Trophoblast cell (in vitro differentiated cells and primary cell): ENCODE data around the gene ARPC4.

Experiments
- DNase-seq, 2 donors: peaks; one replicate each; pipeline ENCODE4 v3.0.0-alpha.2; 2016
- H2AFZ ChIP-seq: 2 replicates; pipeline ENCODE4 v1.6.1; 2013; ENCODE audit warnings: low read length, moderate library complexity, mild to moderate bottlenecking; ENCODE audit not compliant: insufficient read depth, poor library complexity
- H2AK5ac ChIP-seq: 2 replicates; pipeline ENCODE4 v1.6.1; 2013; ENCODE audit warnings: mild to moderate bottlenecking, low read length
- H2BK120ac ChIP-seq: 2 replicates; pipeline ENCODE4 v1.6.1; 2013; ENCODE audit warnings: low read length, mild to moderate bottlenecking, moderate library complexity; ENCODE audit not compliant: insufficient read depth, poor library complexity
- H2BK12ac ChIP-seq: 2 replicates; pipeline ENCODE4 v1.6.1; 2013; ENCODE audit warnings: mild to moderate bottlenecking, low read length, moderate library complexity
- H2BK5ac ChIP-seq: 2 replicates; pipeline ENCODE4 v1.6.1; 2013; ENCODE audit warnings: low read length, low read depth, moderate library complexity, mild to moderate bottlenecking; ENCODE audit not compliant: poor library complexity
- H3K14ac ChIP-seq: 2 replicates; pipeline ENCODE4 v1.6.1; 2013; ENCODE audit warnings: mild to moderate bottlenecking, low read length
- H3K18ac ChIP-seq: 2 replicates; pipeline ENCODE4 v1.6.1; 2013; ENCODE audit warnings: mild to moderate bottlenecking, low read length
- H3K23ac ChIP-seq: 2 replicates; pipeline ENCODE4 v1.6.1; 2013; ENCODE audit warnings: low read length
- H3K27ac ChIP-seq: 2 replicates; pipeline ENCODE4 v1.5.1; 2013; ENCODE audit warnings: low read depth, mild to moderate bottlenecking, inconsistent platforms, low read length, moderate library complexity
- H3K27me3 ChIP-seq: 2 replicates; pipeline ENCODE4 v1.6.1; 2013; ENCODE audit warnings: inconsistent platforms, mild to moderate bottlenecking, low read length, moderate library complexity; ENCODE audit not compliant: insufficient read depth
- H3K36me3 ChIP-seq, 2 experiments: 1 replicate in 1 of 2; 2 replicates in 1 of 2; pipeline ENCODE4 v1.6.1; 2013; ENCODE audit warnings: low read length in 2 of 2, mild to moderate bottlenecking in 2 of 2, moderate library complexity in 1 of 2; ENCODE audit not compliant: insufficient read depth in 2 of 2, control insufficient read depth in 1 of 2
- H3K4ac ChIP-seq: 2 replicates; pipeline ENCODE4 v1.6.1; 2013; ENCODE audit warnings: low read depth, mild to moderate bottlenecking, low read length, moderate library complexity
- H3K4me1 ChIP-seq, 2 experiments: 1 replicate in 1 of 2; 2 replicates in 1 of 2; pipeline ENCODE4 v1.6.1; 2013; ENCODE audit warnings: low read length in 2 of 2, mild to moderate bottlenecking in 2 of 2, moderate library complexity in 1 of 2; ENCODE audit not compliant: insufficient read depth in 2 of 2, control insufficient read depth in 1 of 2
- H3K4me2 ChIP-seq: 2 replicates; pipeline ENCODE4 v1.6.1; 2013; ENCODE audit warnings: inconsistent platforms, mild to moderate bottlenecking, low read length, moderate library complexity
- H3K4me3 ChIP-seq: 2 replicates; pipeline ENCODE4 v1.5.1; 2013; ENCODE audit warnings: mild to moderate bottlenecking, low read depth, low read length, inconsistent platforms
- H3K79me1 ChIP-seq: one replicate; pipeline ENCODE4 v1.6.1; 2013; ENCODE audit warnings: low read length
- H3K79me2 ChIP-seq: 2 replicates; pipeline ENCODE4 v1.6.1; 2013; ENCODE audit warnings: low read length, mild to moderate bottlenecking; ENCODE audit not compliant: control insufficient read depth, insufficient read depth, poor library complexity
- H3K9ac ChIP-seq: 2 replicates; pipeline ENCODE4 v1.6.1; 2013; ENCODE audit warnings: mild to moderate bottlenecking, low read length
- H3K9me3 ChIP-seq: 2 replicates; pipeline ENCODE4 v1.6.1; 2013; ENCODE audit warnings: low read depth, mild to moderate bottlenecking, control low read depth, inconsistent platforms, low read length; ENCODE audit not compliant: insufficient read depth
- H4K12ac ChIP-seq: 2 replicates; pipeline ENCODE4 v1.6.1; 2013; ENCODE audit warnings: low read depth, mild to moderate bottlenecking, low read length, moderate library complexity
- H4K8ac ChIP-seq: 2 replicates; pipeline ENCODE4 v1.6.1; 2013; ENCODE audit warnings: low read depth, mild to moderate bottlenecking, low read length, moderate library complexity
- H4K91ac ChIP-seq: one replicate; pipeline ENCODE4 v1.6.1; 2013; ENCODE audit warnings: low read depth, mild to moderate bottlenecking, low read length, moderate library complexity
- WGBS: extraction: QIAGEN DNeasy Blood & Tissue Kit; methylation state at CpG from one replicate; pipeline ENCODE4 v1.1.7; 2013; ENCODE audit warnings: missing lambda C conversion rate; ENCODE audit not compliant: insufficient read length, insufficient coverage; ENCODE audit errors: extremely low coverage; 5-methylcytosine and 5-hydroxymethylcytosine counted together

The ARPC4 gene

DNA sequence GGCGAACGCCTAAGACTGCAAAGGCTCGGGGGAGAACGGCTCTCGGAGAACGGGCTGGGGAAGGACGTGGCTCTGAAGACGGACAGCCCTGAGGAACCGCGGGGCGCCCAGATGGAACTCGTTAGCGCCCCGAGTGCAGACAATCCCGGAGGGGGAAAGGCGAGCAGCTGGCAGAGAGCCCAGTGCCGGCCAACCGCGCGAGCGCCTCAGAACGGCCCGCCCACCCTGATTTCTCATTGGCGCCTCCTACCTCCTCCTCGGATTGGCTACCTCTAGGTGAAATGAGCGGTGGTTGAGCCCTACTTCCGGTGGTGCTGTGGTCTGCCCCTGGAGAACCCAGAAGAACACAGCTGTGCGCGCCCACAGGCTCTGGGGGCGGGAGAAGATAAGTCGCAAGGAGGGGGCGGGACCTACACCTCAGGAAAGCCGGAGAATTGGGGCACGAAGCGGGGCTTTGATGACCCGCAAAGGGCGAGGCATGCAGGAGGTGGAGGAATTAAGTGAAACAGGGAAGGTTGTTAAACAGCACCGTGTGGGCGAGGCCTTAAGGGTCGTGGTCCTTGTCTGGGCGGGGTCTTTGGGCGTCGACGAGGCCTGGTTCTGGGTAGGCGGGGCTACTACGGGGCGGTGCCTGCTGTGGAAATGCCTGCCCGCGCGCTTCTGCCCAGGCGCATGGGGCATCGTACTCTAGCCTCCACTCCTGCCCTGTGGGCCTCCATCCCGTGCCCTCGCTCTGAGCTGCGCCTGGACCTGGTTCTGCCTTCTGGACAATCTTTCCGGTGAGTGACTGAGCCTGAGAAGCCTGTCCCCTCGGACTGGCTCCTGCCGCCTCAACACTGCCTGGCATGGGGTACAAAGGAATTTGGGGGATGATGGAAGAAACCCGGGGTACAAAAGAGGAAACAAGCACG, 43.0 kb upstream of the ARPC4 start, which contains the start of gene OGG1:
OGG1 (plus strand) TSS at position 308 of the 911 bp plus-strand sequence; CDS start at position 643, 335 bp downstream.
- Histone ChIP-seq H3K4ac (peak within 1 kb of the TSS; percentile 41), H3K27me3 (no peaks in the 10 kb centered on the region), H3K79me2 (peaks cover 3% of the 10 kb centered on the region), H2BK12ac (no peak within 1 kb of the TSS), H3K4me2 (peak within 1 kb of the TSS; percentile 96), H3K36me3 (peaks cover 37 to 43% of the 10 kb centered on the region in 2 experiments), H2AFZ (peak within 1 kb of the TSS; percentile 94), H3K23ac (no peak within 1 kb of the TSS), H2BK5ac (peak within 1 kb of the TSS; percentile 44), H3K18ac (peak within 1 kb of the TSS; percentile 82), H2AK5ac (no peak within 1 kb of the TSS), H3K79me1 (peaks cover 7% of the 10 kb centered on the region), H3K9me3 (no peaks in the 10 kb centered on the region), H3K9ac (peak within 1 kb of the TSS; percentile 95), H3K14ac (peak within 1 kb of the TSS; percentile 74), H3K4me3 (peak within 1 kb of the TSS; percentile 84), H4K12ac (peak within 1 kb of the TSS; percentile 59), H3K27ac (peak within 1 kb of the TSS; percentile 81), H4K8ac (peak within 1 kb of the TSS; percentile 84), H2BK120ac (peak within 1 kb of the TSS; percentile 62), H3K4me1 (peaks cover 5 to 7% of the 10 kb centered on the region in 2 experiments), H4K91ac (peak within 1 kb of the TSS; percentile 50)
- DNase-seq: peak; percentile 97 to 98
- no CpG with 5 or more reads among the region's 60 CpGs for WGBS

DNA sequence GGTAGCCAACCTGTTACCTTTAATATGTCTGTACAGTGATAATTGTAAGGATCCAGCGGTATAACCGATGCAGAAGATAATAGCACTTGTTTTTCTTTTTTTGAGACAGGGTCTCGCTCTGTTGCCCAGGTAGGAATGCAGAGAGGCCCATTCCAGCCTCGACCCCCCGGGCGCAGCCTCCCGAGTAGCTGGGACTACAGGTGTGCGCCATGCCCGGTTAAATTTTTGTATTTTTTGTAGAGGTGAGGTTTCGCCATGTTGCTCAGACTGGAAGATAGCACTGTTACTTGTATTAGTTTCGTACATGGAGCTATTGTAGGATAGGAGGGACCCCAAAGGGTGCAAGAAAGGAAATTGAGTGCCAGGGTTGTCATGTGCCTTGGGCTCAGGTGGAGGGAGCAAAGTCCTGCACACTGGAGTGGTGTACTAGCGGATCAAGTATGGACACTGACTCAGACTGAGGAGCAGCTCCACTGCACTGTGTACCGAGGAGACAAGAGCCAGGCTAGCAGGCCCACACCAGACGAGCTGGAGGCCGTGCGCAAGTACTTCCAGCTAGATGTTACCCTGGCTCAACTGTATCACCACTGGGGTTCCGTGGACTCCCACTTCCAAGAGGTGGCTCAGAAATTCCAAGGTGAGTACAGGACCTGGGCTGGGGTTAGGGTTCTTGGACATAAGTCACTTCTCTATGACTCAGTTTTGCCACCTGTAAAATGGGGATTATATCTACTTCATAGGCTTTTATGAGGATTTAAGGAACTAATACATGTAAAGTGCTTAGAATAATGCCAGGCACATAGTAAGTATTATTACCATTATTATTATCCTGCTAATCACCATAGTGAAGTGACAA, 42.1 kb upstream of the ARPC4 start:
- Histone ChIP-seq H4K91ac (peak overlapping the region; percentile 36), H3K23ac (no peak overlapping the region), H3K4me2 (peak overlapping the region; percentile 69), H3K18ac (no peak overlapping the region), H3K4ac (no peak overlapping the region), H3K4me3 (peak overlapping the region; percentile 72), H2BK12ac (no peak overlapping the region), H2BK5ac (no peak overlapping the region), H3K4me1 (peaks cover 5 to 7% of the 10 kb centered on the region in 2 experiments), H2AFZ (peak overlapping the region; percentile 79), H3K27ac (no peak overlapping the region), H3K27me3 (no peaks in the 10 kb centered on the region), H3K14ac (no peak overlapping the region), H4K12ac (no peak overlapping the region), H2AK5ac (no peak overlapping the region), H3K9me3 (no peaks in the 10 kb centered on the region), H3K9ac (no peak overlapping the region), H3K79me2 (peaks cover 3% of the 10 kb centered on the region), H2BK120ac (no peak overlapping the region), H4K8ac (no peak overlapping the region), H3K36me3 (peaks cover 29 to 34% of the 10 kb centered on the region in 2 experiments), H3K79me1 (peaks cover 7% of the 10 kb centered on the region)
- DNase-seq: no peak
- WGBS: no CpG with 5 or more reads among the region's 17 CpGs

DNA sequence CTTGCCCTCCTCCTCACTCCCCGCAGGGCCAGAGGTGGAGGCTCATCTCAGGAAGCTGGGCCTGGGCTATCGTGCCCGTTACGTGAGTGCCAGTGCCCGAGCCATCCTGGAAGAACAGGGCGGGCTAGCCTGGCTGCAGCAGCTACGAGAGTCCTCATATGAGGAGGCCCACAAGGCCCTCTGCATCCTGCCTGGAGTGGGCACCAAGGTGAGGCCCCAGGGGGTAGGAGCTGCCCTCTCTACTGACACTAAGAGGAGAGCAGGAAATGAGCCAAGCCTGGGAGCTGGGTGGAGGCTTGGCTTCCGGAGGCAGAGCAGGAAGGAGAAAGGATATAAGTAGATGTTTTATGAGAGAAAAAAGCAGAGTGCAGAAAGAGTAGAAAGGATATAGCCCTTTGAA, 38.2 kb upstream of the ARPC4 start:
- Histone ChIP-seq H3K27ac (no peak overlapping the region), H3K4me2 (no peak overlapping the region), H3K79me1 (peaks cover 4% of the 10 kb centered on the region), H2BK120ac (no peak overlapping the region), H3K4ac (no peak overlapping the region), H3K27me3 (no peaks in the 10 kb centered on the region), H3K9ac (no peak overlapping the region), H3K79me2 (no peaks in the 10 kb centered on the region), H4K8ac (no peak overlapping the region), H3K4me1 (peaks cover 3 to 5% of the 10 kb centered on the region in 2 experiments), H3K36me3 (peaks cover 28 to 32% of the 10 kb centered on the region in 2 experiments), H2BK5ac (no peak overlapping the region), H2BK12ac (no peak overlapping the region), H4K91ac (no peak overlapping the region), H4K12ac (no peak overlapping the region), H2AK5ac (no peak overlapping the region), H3K9me3 (no peaks in the 10 kb centered on the region), H3K4me3 (no peak overlapping the region), H3K23ac (no peak overlapping the region), H3K18ac (no peak overlapping the region), H2AFZ (no peak overlapping the region), H3K14ac (no peak overlapping the region)
- DNase-seq: no peak
- no CpG with 5 or more reads among the region's 8 CpGs for WGBS

DNA sequence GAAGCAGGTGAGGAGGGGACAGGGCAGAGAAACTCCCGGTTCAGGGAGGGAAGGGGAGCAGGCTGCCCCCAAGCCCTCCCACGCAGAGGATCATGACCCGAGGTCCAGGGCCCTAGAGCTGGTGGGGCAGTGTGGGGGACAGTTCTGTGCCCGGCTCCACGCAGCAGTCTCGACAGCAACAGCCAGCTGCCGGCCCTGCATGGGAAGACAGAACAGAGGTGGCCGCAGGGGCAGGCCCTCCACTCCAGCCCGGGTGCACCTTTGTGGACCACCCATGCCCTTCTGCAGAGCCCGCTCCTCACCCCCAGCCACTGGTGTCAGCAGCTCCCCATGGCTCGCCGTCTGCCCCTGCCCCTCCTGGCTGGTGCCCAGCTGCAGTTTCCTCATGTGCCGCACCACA, 35.5 kb upstream of the ARPC4 start:
- H3K18ac ChIP-seq: no peak overlapping the region
- no peak overlapping the region for H4K91ac ChIP-seq

More for the DNA sequence above, 35.5 kb upstream of the ARPC4 start:
- Histone ChIP-seq H4K12ac (no peak overlapping the region), H2BK5ac (no peak overlapping the region), H3K79me2 (no peaks in the 10 kb centered on the region), H3K23ac (no peak overlapping the region), H3K9ac (no peak overlapping the region), H3K4me1 (no peaks in the 10 kb centered on the region), H2BK12ac (no peak overlapping the region), H2BK120ac (no peak overlapping the region), H3K4ac (no peak overlapping the region), H3K36me3 (peaks cover 22 to 25% of the 10 kb centered on the region in 2 experiments), H3K4me2 (no peak overlapping the region), H3K27me3 (no peaks in the 10 kb centered on the region), H3K14ac (no peak overlapping the region), H3K9me3 (no peaks in the 10 kb centered on the region), H2AK5ac (no peak overlapping the region), H3K4me3 (no peak overlapping the region), H3K79me1 (no peaks in the 10 kb centered on the region), H2AFZ (no peak overlapping the region), H3K27ac (no peak overlapping the region), H4K8ac (no peak overlapping the region)
- no peak for DNase-seq
- WGBS: no CpG with 5 or more reads among the region's 13 CpGs
